Measurements from ENCODE around the gene FAM181A. TPM values are rescaled to one million over a fixed set of nuclear protein-coding genes. Genes with fewer than 3 reads are reported as not detected.
A peak's percentile ranks its signal among the peaks of the same experiment; 100 is the strongest.

FAM181A gene
- total and polyA plus RNA-seq, 7 donors, result not detected

GRCh38 chr14:93974833-93975232 lies 47.7 kb downstream of the FAM181A start:
- TF ChIP-seq CTCF (IDR thresholded peaks at IDR 0.05) (no peak), POLR2A (IDR thresholded peaks at IDR 0.05) (no peak), POLR2AphosphoS5 (IDR thresholded peaks at IDR 0.05) (peak in 3 of 4 donors; percentile 4 to 53 (median 16)), EP300 (IDR thresholded peaks at IDR 0.05) (peak in 1 of 4 donors; percentile 4)
- no peaks in the 10 kb centered on the region for H3K9me3 ChIP-seq
- 85 to 87% methylated on average over 12 of the region's 12 CpGs for WGBS, 2 donors
- H3K4me3 ChIP-seq, result peak overlapping the region; percentile 42 to 65 (median 58)
- no peaks in the 10 kb centered on the region for H3K27me3 ChIP-seq
- intact Hi-C loops (cut with DNase I), result loop anchor here (2.0 kb wide), 1 partner anchor 16 kb away; no protein-coding TSS in a partner anchor
- peaks cover 0 to 75% (median 55%) of the 10 kb centered on the region in 4 donors for H3K4me1 ChIP-seq
- H3K27ac ChIP-seq, result peak overlapping the region; percentile 86 to 93 (median 90)
- no peak for DNase-seq
- H3K36me3 ChIP-seq, result no peaks in the 10 kb centered on the region

DNA sequence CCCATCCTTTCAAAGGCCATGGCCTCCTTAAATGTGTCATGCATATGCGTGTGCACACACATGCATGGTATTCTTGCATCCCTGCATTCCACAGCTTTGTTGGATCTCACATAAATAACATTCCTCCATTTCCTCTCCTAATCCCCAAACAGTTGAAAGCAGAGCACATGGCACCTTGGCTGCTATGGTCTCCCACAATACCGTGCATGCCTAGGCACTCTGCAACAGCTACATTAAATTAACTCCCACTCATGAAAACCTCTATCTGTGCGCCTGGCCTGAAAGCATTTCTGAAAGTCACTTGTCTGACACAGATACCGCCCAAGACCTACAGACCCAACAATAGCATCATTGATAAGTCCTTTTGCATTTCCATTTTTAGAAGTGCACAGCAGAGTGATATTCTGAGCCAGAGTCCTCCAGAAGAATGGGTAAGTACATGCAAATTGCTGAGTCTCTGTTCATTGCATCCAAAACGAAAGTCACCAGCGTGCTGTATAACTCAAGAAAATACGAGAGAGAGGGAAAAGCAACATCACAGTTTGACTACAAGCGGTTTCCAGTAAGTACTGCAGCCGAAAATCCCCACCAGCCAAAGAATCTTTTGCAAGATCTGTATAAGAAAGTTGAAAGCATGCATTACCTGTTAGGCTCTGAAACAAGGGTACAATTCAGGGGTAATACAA lies 48.8 kb downstream of the FAM181A start:
- Histone ChIP-seq H3K27me3 (no peaks in the 10 kb centered on the region), H3K27ac (peak overlapping the region; percentile 86 to 93 (median 90)), H3K36me3 (no peaks in the 10 kb centered on the region), H3K9me3 (no peaks in the 10 kb centered on the region), H3K4me3 (peak overlapping the region; percentile 42 to 65 (median 58)), H3K4me1 (peaks cover 0 to 75% (median 54%) of the 10 kb centered on the region in 4 donors)
- TF ChIP-seq CTCF (IDR thresholded peaks at IDR 0.05) (peak in 3 of 4 experiments; percentile 25 to 51 (median 32)), POLR2AphosphoS5 (IDR thresholded peaks at IDR 0.05) (no peak)
- WGBS, 2 donors, result 60 to 61% methylated on average over 9 of the region's 9 CpGs
- no peak for DNase-seq
- intact Hi-C loops (cut with DNase I), result loop anchor here (2.0 kb wide), 1 partner anchor 17 kb away; no protein-coding TSS in a partner anchor

- Histone ChIP-seq H3K36me3 (no peaks in the 10 kb centered on the region), H3K27ac (peak within 1 kb of the TSS; percentile 86 to 93 (median 90)), H3K4me1 (peaks cover 0 to 75% (median 54%) of the 10 kb centered on the region in 4 donors), H3K4me3 (peak within 1 kb of the TSS; percentile 42 to 65 (median 58)), H3K27me3 (no peaks in the 10 kb centered on the region), H3K9me3 (no peaks in the 10 kb centered on the region)
- peak; percentile 92 for DNase-seq
- intact Hi-C loops (cut with DNase I), result no loop called here
- TF ChIP-seq POLR2A (IDR thresholded peaks at IDR 0.05) (peak; percentile 92 to 94), CTCF (IDR thresholded peaks at IDR 0.05) (peak in 1 of 4 experiments; percentile 3), EP300 (IDR thresholded peaks at IDR 0.05) (peak in 2 of 4 donors; percentile 62 to 82), POLR2AphosphoS5 (IDR thresholded peaks at IDR 0.05) (peak; percentile 97 to 98 (median 98))
- 26 to 49% methylated on average over 12 of the region's 12 CpGs for WGBS, 2 donors
Observed at GRCh38 chr14:93976477-93977057, 49.4 kb downstream of the FAM181A start, which contains the start of gene ASB2. ASB2 (minus strand) TSS chr14:93976570; CDS start chr14:93964539, 12,031 bp downstream.

- H3K27ac ChIP-seq, result peak overlapping the region; percentile 86 to 93 (median 90)
- H3K36me3 ChIP-seq, result no peaks in the 10 kb centered on the region
- 57 to 82% methylated on average over 5 of the region's 5 CpGs for WGBS, 2 donors
- DNase-seq, result no peak
- TF ChIP-seq POLR2A (IDR thresholded peaks at IDR 0.05), result no peak
- TF ChIP-seq EP300 (IDR thresholded peaks at IDR 0.05), result no peak
- TF ChIP-seq POLR2AphosphoS5 (IDR thresholded peaks at IDR 0.05), result no peak
- no peak for TF ChIP-seq CTCF (IDR thresholded peaks at IDR 0.05)
- no peaks in the 10 kb centered on the region for H3K9me3 ChIP-seq
- H3K4me1 ChIP-seq, result peaks cover 0 to 75% (median 57%) of the 10 kb centered on the region in 4 donors
- no peaks in the 10 kb centered on the region for H3K27me3 ChIP-seq
- intact Hi-C loops (cut with DNase I), result no loop called here
- H3K4me3 ChIP-seq, result peak overlapping the region in 2 of 4 donors; percentile 57 to 65
Observed at GRCh38 chr14:93977171-93977570, 50.0 kb downstream of the FAM181A start.

All from sigmoid colon (tissue), 7 donors.